Stimulated activated memory B cell treated with anti-CD40 and anti-IgM and Interleukin-4, amounts not matched to agents 10 μg/mL and 1 μg/mL and 100 μg/mL, for 72 hours (primary cell): ENCODE measurements around the gene TADA1.
A peak's percentile ranks its signal among the peaks of the same experiment; 100 is the strongest.

ENCODE experiments used
- ATAC-seq: fragments of 150-1000 bp; cut with Tn5 transposase; 2 replicates; pipeline ENCODE4 v1.10.0; 2021
- H3K27ac Mint-ChIP-seq: one replicate; pipeline ENCODE4 v1.8.0; 2022; ENCODE audit warnings: mild to moderate bottlenecking, mixed read lengths
- H3K27me3 Mint-ChIP-seq: one replicate; pipeline ENCODE4 v1.8.0; 2022; ENCODE audit warnings: mixed read lengths
- H3K36me3 Mint-ChIP-seq: one replicate; pipeline ENCODE4 v1.8.0; 2022; ENCODE audit warnings: mixed read lengths
- H3K4me1 Mint-ChIP-seq: one replicate; pipeline ENCODE4 v1.8.0; 2022; ENCODE audit warnings: mixed read lengths
- H3K4me3 Mint-ChIP-seq: one replicate; pipeline ENCODE4 v1.8.0; 2022; ENCODE audit warnings: mild to moderate bottlenecking, moderate library complexity, mixed read lengths
- H3K9me3 Mint-ChIP-seq: one replicate; pipeline ENCODE4 v1.8.0; 2022; ENCODE audit warnings: mixed read lengths

The TADA1 gene

GRCh38 chr1:166874464-166874863, 1.6 kb downstream of the TADA1 start:
- no peaks in the 10 kb centered on the region for H3K9me3 Mint-ChIP-seq
- H3K27me3 Mint-ChIP-seq: no peaks in the 10 kb centered on the region
- H3K4me3 Mint-ChIP-seq: no peak overlapping the region
- H3K27ac Mint-ChIP-seq: no peak overlapping the region
- no peak for ATAC-seq
- H3K4me1 Mint-ChIP-seq: peaks cover 36% of the 10 kb centered on the region
- no peaks in the 10 kb centered on the region for H3K36me3 Mint-ChIP-seq

GRCh38 chr1:166870584-166870983, 5.5 kb downstream of the TADA1 start:
- Mint-ChIP-seq H3K36me3 (peaks cover 20% of the 10 kb centered on the region), H3K27ac (no peak overlapping the region), H3K9me3 (no peaks in the 10 kb centered on the region), H3K4me1 (peaks cover 36% of the 10 kb centered on the region), H3K4me3 (no peak overlapping the region), H3K27me3 (no peaks in the 10 kb centered on the region)
- no peak for ATAC-seq

DNA sequence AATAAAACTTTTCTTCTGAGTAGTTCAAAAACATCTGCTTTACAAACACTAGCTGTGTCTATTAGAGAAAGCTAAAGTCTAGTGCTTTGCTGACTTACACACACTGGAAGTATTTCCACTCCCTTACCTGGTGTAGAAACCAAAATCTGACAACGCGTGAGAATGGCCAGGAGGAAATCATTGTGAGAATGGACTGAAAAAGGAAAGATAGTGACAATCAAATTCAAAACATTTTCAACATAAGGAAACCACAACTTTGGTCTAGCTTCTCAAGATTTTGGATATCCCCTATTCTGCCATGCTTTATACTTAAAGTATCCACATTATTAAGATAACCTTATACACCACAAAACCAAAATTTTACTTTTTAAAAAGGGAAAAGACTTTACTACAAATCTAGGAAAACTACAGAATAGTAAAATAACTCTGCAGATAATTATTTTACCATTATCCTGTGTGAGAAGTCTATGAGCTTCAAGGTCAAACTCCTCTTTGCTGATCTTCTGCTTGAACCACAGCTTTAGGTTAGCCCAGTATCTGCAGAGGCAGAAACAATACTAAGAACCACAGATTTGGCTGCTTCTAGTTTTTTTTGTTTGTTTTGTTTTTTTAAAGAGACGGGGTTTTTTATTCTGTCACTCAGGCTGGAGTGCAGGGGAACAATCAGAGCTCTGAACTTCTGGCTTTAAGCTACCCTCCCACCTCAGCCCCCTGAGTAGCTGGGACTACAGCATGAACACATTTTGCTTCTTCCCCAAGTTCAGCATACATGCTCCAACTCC, 6.6 kb downstream of the TADA1 start:
- no peak overlapping the region for H3K4me3 Mint-ChIP-seq
- no peaks in the 10 kb centered on the region for H3K27me3 Mint-ChIP-seq
- peaks cover 26% of the 10 kb centered on the region for H3K36me3 Mint-ChIP-seq
- no peaks in the 10 kb centered on the region for H3K9me3 Mint-ChIP-seq
- H3K4me1 Mint-ChIP-seq: peaks cover 27% of the 10 kb centered on the region
- no peak for ATAC-seq
- H3K27ac Mint-ChIP-seq: no peak overlapping the region

DNA sequence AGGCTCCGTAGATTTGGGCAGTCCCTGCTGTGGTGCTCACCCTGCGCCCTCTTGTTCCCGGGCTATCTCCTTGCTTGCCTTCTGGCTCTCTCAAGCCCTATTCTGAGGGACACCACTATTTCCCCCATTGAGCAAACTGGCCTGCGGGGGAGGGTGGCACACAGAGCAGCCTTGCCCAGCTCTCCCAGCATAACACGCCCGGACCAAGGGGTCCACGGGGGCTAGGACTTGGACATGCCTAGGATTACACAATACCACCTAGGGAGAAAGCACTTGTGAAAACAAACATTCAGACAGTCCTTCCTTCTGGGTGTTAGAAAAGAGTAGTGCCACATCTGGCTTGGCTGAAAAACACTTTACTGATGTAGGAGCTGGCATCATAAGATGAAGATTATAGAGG, 7.4 kb downstream of the TADA1 start:
- ATAC-seq: no peak
- Mint-ChIP-seq H3K36me3 (peaks cover 35% of the 10 kb centered on the region), H3K9me3 (no peaks in the 10 kb centered on the region), H3K27ac (peak overlapping the region; percentile 38), H3K27me3 (no peaks in the 10 kb centered on the region), H3K4me3 (no peak overlapping the region), H3K4me1 (peaks cover 18% of the 10 kb centered on the region)

- no peak for ATAC-seq
- no peak overlapping the region for H3K4me3 Mint-ChIP-seq
- no peaks in the 10 kb centered on the region for H3K4me1 Mint-ChIP-seq
- peaks cover 50% of the 10 kb centered on the region for H3K36me3 Mint-ChIP-seq
- no peak overlapping the region for H3K27ac Mint-ChIP-seq
- no peaks in the 10 kb centered on the region for H3K27me3 Mint-ChIP-seq
- no peaks in the 10 kb centered on the region for H3K9me3 Mint-ChIP-seq
Observed at GRCh38 chr1:166865926-166866325, 10.1 kb downstream of the TADA1 start.

DNA sequence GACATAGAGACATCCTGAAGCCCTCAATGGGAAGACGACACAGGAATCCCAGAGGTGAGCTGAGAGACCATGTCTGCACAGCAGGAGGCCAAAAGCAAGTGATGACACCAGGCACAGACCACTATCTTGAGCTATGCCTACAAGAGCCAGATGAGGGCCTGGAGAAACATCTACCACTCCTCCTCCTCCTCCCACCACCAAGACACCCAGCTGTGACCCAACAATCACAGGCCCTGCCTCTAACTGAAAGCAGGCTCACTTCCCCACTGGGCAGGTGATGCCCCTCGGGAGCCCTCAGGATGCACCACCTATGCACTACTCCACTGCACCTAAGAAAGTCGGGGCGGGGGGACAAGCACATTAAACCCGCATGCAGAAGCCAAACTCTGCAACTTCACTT, 16.5 kb downstream of the TADA1 start:
- H3K27me3 Mint-ChIP-seq: no peaks in the 10 kb centered on the region
- H3K36me3 Mint-ChIP-seq: peaks cover 48% of the 10 kb centered on the region
- peak; percentile 72 for ATAC-seq
- H3K4me3 Mint-ChIP-seq: no peak overlapping the region
- H3K27ac Mint-ChIP-seq: peak overlapping the region; percentile 7
- H3K4me1 Mint-ChIP-seq: peaks cover 14% of the 10 kb centered on the region
- H3K9me3 Mint-ChIP-seq: no peaks in the 10 kb centered on the region

GRCh38 chr1:166858726-166859419, 17.2 kb downstream of the TADA1 start:
- Mint-ChIP-seq H3K36me3 (peaks cover 48% of the 10 kb centered on the region), H3K4me3 (no peak overlapping the region), H3K4me1 (peaks cover 17% of the 10 kb centered on the region), H3K9me3 (no peaks in the 10 kb centered on the region), H3K27me3 (no peaks in the 10 kb centered on the region), H3K27ac (peak overlapping the region; percentile 7)
- ATAC-seq: no peak

DNA sequence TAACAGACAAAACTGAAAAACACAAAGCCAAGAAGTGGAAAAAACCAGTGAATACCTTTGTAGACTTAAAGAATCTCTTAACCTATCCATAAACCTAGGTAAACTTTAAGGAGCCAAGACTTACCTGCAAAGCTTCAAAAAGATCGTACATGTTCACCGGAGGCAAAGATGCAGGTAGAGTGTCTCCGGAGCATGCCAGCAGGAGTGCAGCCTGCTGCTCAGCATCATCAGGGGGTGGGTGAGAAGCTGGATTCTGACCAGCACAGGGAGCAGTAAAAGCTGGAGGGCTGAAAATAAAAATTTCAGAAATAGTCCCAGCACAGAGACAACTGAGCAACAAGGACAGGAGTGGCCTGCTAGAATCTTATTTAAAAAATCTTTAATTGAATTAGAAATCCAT, 18.1 kb downstream of the TADA1 start:
- ATAC-seq: no peak
- Mint-ChIP-seq H3K4me1 (peaks cover 22% of the 10 kb centered on the region), H3K27ac (peak overlapping the region; percentile 7), H3K4me3 (no peak overlapping the region), H3K9me3 (no peaks in the 10 kb centered on the region), H3K36me3 (peaks cover 43% of the 10 kb centered on the region), H3K27me3 (no peaks in the 10 kb centered on the region)

GRCh38 chr1:166855558-166855957, 20.5 kb downstream of the TADA1 start:
- Mint-ChIP-seq H3K4me1 (peaks cover 31% of the 10 kb centered on the region), H3K27me3 (no peaks in the 10 kb centered on the region), H3K9me3 (no peaks in the 10 kb centered on the region), H3K27ac (no peak overlapping the region), H3K36me3 (peaks cover 53% of the 10 kb centered on the region), H3K4me3 (no peak overlapping the region)
- ATAC-seq: no peak

- H3K27ac Mint-ChIP-seq: peak overlapping the region; percentile 9
- ATAC-seq: no peak
- peaks cover 25% of the 10 kb centered on the region for H3K4me1 Mint-ChIP-seq
- H3K4me3 Mint-ChIP-seq: no peak overlapping the region
- H3K9me3 Mint-ChIP-seq: no peaks in the 10 kb centered on the region
- H3K27me3 Mint-ChIP-seq: no peaks in the 10 kb centered on the region
- peaks cover 59% of the 10 kb centered on the region for H3K36me3 Mint-ChIP-seq
Observed at GRCh38 chr1:166852918-166853317, 23.1 kb downstream of the TADA1 start.

- H3K4me1 Mint-ChIP-seq: peaks cover 57% of the 10 kb centered on the region
Observed at GRCh38 chr1:166849135-166849534, 26.9 kb downstream of the TADA1 start.

DNA sequence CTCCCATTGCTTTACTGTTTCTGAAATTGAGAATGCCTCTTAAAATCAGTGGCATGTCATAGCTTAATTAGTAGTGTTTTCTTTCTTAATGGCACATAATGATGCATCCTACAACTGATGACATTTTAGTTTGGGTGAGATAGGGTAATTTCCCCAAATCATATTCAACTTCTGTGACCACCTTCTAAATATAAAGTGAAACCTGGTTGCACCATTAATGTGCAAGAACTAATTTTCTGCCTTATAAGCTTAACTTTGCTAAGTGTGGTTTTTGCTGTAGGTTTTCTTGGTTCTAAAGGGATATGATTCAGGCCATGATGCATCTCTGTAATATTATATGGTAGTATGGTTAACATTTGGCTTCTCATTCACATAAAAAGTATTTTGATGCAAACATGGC, 27.9 kb downstream of the TADA1 start:
- ATAC-seq: no peak
- Mint-ChIP-seq H3K4me3 (no peak overlapping the region), H3K27ac (no peak overlapping the region), H3K36me3 (peaks cover 82% of the 10 kb centered on the region), H3K4me1 (peaks cover 59% of the 10 kb centered on the region), H3K27me3 (no peaks in the 10 kb centered on the region), H3K9me3 (no peaks in the 10 kb centered on the region)

More at GRCh38 chr1:166849135-166849534, 26.9 kb downstream of the TADA1 start:
- ATAC-seq: no peak
- peaks cover 79% of the 10 kb centered on the region for H3K36me3 Mint-ChIP-seq
- no peak overlapping the region for H3K4me3 Mint-ChIP-seq
- H3K9me3 Mint-ChIP-seq: no peaks in the 10 kb centered on the region
- peak overlapping the region; percentile 72 for H3K27ac Mint-ChIP-seq
- no peaks in the 10 kb centered on the region for H3K27me3 Mint-ChIP-seq

GRCh38 chr1:166844791-166845190, 31.3 kb downstream of the TADA1 start:
- no peaks in the 10 kb centered on the region for H3K27me3 Mint-ChIP-seq
- H3K9me3 Mint-ChIP-seq: no peaks in the 10 kb centered on the region
- H3K4me1 Mint-ChIP-seq: peaks cover 68% of the 10 kb centered on the region
- H3K36me3 Mint-ChIP-seq: peaks cover 85% of the 10 kb centered on the region
- peak overlapping the region; percentile 75 for H3K27ac Mint-ChIP-seq
- no peak overlapping the region for H3K4me3 Mint-ChIP-seq
- ATAC-seq: no peak

DNA sequence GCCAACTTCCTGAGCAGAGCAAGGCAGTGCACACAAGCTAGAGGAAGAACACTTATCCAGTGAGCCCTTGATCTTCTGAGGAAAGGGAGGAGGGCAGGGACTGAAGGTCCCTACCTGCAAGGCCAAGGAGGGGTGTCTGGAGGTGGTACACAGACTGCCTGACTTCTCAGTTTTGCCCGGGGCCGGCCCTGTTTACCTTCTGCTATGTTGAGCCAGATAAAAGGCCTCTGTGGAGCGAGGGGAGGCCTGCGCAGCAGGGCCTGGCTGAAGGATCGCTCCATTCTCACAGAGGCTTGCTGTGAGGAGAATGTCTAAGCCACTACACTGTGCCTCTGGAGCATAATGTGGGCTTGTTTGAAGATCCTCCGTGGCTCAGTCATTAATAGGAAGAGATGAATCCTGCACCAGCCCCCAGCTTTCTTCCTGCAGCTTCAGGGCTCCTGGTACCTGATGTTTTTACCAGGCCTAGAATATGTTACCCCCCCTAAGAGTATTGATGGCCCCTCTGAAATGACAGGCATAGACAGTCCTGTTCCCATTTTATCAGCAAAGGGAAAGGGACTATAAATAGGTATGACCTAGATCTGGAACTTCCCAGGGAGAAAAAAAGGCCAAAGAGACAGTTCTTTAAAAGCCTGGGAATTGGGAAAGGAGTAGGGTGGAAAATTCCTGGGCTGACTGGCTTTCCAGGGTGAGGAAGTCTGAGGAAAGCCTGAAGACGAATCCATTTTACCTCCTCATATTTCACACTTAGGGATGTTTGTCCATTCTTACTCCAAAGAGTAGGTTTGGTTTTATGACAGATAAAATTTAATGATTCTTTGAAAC, 32.1 kb downstream of the TADA1 start:
- Mint-ChIP-seq H3K27me3 (no peaks in the 10 kb centered on the region), H3K4me1 (peaks cover 67% of the 10 kb centered on the region), H3K36me3 (peaks cover 77% of the 10 kb centered on the region), H3K9me3 (no peaks in the 10 kb centered on the region), H3K27ac (peak overlapping the region; percentile 75), H3K4me3 (no peak overlapping the region)
- ATAC-seq: no peak

DNA sequence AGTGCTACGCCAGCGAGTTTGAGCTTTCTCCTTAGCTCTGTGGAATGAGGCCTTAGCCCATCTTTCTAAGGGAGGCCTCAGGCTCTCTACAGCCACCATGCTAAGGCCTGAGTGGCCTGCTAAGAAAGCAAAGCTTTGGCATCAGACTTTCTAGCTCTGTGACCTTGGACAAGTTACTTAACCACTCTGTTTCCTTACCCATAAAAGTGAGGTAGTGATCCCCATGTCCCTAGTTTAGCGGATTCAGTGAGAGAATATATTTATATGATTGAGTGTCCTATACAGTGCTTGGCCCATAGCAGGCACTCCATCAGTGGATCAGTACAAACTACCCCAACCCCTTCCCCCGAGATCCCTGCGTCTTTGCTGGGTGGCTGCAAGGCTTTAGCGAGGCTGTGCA, 32.7 kb downstream of the TADA1 start:
- no peak overlapping the region for H3K4me3 Mint-ChIP-seq
- no peak for ATAC-seq
- no peaks in the 10 kb centered on the region for H3K9me3 Mint-ChIP-seq
- H3K27ac Mint-ChIP-seq: no peak overlapping the region
- peaks cover 72% of the 10 kb centered on the region for H3K36me3 Mint-ChIP-seq
- no peaks in the 10 kb centered on the region for H3K27me3 Mint-ChIP-seq
- peaks cover 74% of the 10 kb centered on the region for H3K4me1 Mint-ChIP-seq
